Prostate gland (tissue), 2 donors: ENCODE measurements around the gene EPG5. TPM values are rescaled to one million over a fixed set of nuclear protein-coding genes. Genes with fewer than 3 reads are reported as not detected.

ENCODE experiments used
- DNase-seq: peaks from one replicate; pipeline ENCODE4 v3.0.0-alpha.2; 2019; ENCODE audit warnings: low spot score
- H3K27ac ChIP-seq, 2 donors: fragments of 200-600 bp; sonication (generic); 2 replicates each; pipeline ENCODE4 v1.5.1; 2017 to 2019
- H3K27me3 ChIP-seq: fragments of 200-600 bp; sonication (generic); replicated peaks from 2 replicates; pipeline ENCODE4 v1.5.1; 2019; ENCODE audit not compliant: insufficient read depth
- H3K36me3 ChIP-seq, 2 donors: fragments of 200-600 bp; sonication (generic); 1 replicate in 1 of 2; 2 replicates in 1 of 2; pipeline versions ENCODE4 v1.5.1 to v1.8.1; 2017 to 2019
- H3K4me1 ChIP-seq: fragments of 200-600 bp; sonication (generic); replicated peaks from 2 replicates; pipeline ENCODE4 v1.5.1; 2019
- H3K4me3 ChIP-seq, 2 donors: fragments of 200-600 bp; sonication (generic); 2 replicates each; pipeline ENCODE4 v1.5.1; 2017 to 2019
- H3K9me3 ChIP-seq: fragments of 200-600 bp; sonication (generic); 2 replicates; pipeline ENCODE4 v1.5.1; 2017
- CTCF ChIP-seq, 4 experiments: fragments of 200-600 bp in 2 of 4; fragments of 450-650 bp in 2 of 4; sonication (generic) in 2 of 4; IDR thresholded peaks; 1 replicate in 3 of 4; 2 replicates in 1 of 4; pipeline ENCODE4 v1.5.1; 2016 to 2019; ENCODE audit warnings: antibody characterized with exemption in 4 of 4, mild to moderate bottlenecking in 2 of 4, moderate library complexity in 2 of 4
- POLR2A ChIP-seq: fragments of 450-650 bp; IDR thresholded peaks from one replicate; pipeline ENCODE4 v1.6.1; 2016; ENCODE audit warnings: antibody characterized with exemption, mild to moderate bottlenecking
- POLR2AphosphoS5 ChIP-seq: sonication (generic); formaldehyde crosslinking; IDR thresholded peaks from one replicate; pipeline ENCODE4 v1.6.1; 2017; ENCODE audit warnings: antibody characterized with exemption
- WGBS: methylation state at CpG from one replicate; pipeline ENCODE4 v1.1.5; 2018; 5-methylcytosine and 5-hydroxymethylcytosine counted together
- intact Hi-C: fragments of 100-400 bp; cut with DNase I; formaldehyde crosslinking; loops from one replicate; pipeline ENCODE4 v1.14.2; 2022
- total RNA-seq, 2 donors: library from RNA; depleted of rRNA; stranded (reverse); fragments of >200 nt; gene quantifications; one replicate each; pipeline ENCODE4 v1.1.0, GENCODE V29; 2016

The EPG5 gene
- total RNA-seq, 2 donors from 2014 or later: 21.5 to 50.3 TPM

GRCh38 chr18:46009125-46009840 lies 42.2 kb upstream of the EPG5 start:
- Histone ChIP-seq H3K36me3 (no peaks in the 10 kb centered on the region), H3K4me1 (no peaks in the 10 kb centered on the region), H3K27me3 (no peaks in the 10 kb centered on the region), H3K9me3 (no peaks in the 10 kb centered on the region), H3K4me3 (no peak overlapping the region), H3K27ac (no peak overlapping the region)
- no peak for DNase-seq
- intact Hi-C loops: no loop called here
- TF ChIP-seq POLR2AphosphoS5: no peak
- TF ChIP-seq POLR2A: no peak
- TF ChIP-seq CTCF (IDR thresholded peaks at IDR 0.05): no peak
- WGBS: 81% methylated on average over 5 of the region's 5 CpGs

GRCh38 chr18:46008531-46008930 lies 41.4 kb upstream of the EPG5 start:
- intact Hi-C loops: no loop called here
- WGBS: 94% methylated on average over 8 of the region's 8 CpGs
- Histone ChIP-seq H3K27me3 (no peaks in the 10 kb centered on the region), H3K27ac (no peak overlapping the region), H3K4me1 (no peaks in the 10 kb centered on the region), H3K36me3 (no peaks in the 10 kb centered on the region), H3K9me3 (no peaks in the 10 kb centered on the region), H3K4me3 (no peak overlapping the region)
- TF ChIP-seq POLR2AphosphoS5: no peak
- no peak for TF ChIP-seq POLR2A
- TF ChIP-seq CTCF (IDR thresholded peaks at IDR 0.05): no peak
- DNase-seq: no peak

- intact Hi-C loops: no loop called here
- 81% methylated on average over 5 of the region's 5 CpGs for WGBS
- no peaks in the 10 kb centered on the region for H3K4me1 ChIP-seq
- no peaks in the 10 kb centered on the region for H3K36me3 ChIP-seq
- no peak overlapping the region for H3K4me3 ChIP-seq
- no peak for DNase-seq
- TF ChIP-seq CTCF (IDR thresholded peaks at IDR 0.05) (no peak), POLR2AphosphoS5 (no peak), POLR2A (no peak)
- H3K9me3 ChIP-seq: no peaks in the 10 kb centered on the region
- H3K27ac ChIP-seq: no peak overlapping the region
- H3K27me3 ChIP-seq: no peaks in the 10 kb centered on the region
Observed at GRCh38 chr18:46007165-46007564, 40.0 kb upstream of the EPG5 start.

GRCh38 chr18:46002934-46003333 lies 35.8 kb upstream of the EPG5 start:
- H3K36me3 ChIP-seq: no peaks in the 10 kb centered on the region
- H3K9me3 ChIP-seq: no peaks in the 10 kb centered on the region
- DNase-seq: no peak
- intact Hi-C loops: no loop called here
- no peak overlapping the region for H3K4me3 ChIP-seq
- no peak overlapping the region for H3K27ac ChIP-seq
- 100% methylated on average over 1 of the region's 1 CpG for WGBS
- TF ChIP-seq POLR2AphosphoS5 (no peak), POLR2A (no peak)
- H3K4me1 ChIP-seq: no peaks in the 10 kb centered on the region
- H3K27me3 ChIP-seq: no peaks in the 10 kb centered on the region

GRCh38 chr18:46001892-46002291 lies 34.8 kb upstream of the EPG5 start:
- 100% methylated on average over 2 of the region's 2 CpGs for WGBS
- intact Hi-C loops: no loop called here
- DNase-seq: no peak
- Histone ChIP-seq H3K4me3 (no peak overlapping the region), H3K27ac (no peak overlapping the region), H3K36me3 (no peaks in the 10 kb centered on the region), H3K27me3 (no peaks in the 10 kb centered on the region), H3K9me3 (no peaks in the 10 kb centered on the region), H3K4me1 (no peaks in the 10 kb centered on the region)
- no peak for TF ChIP-seq POLR2AphosphoS5
- TF ChIP-seq CTCF (IDR thresholded peaks at IDR 0.05): no peak
- TF ChIP-seq POLR2A: no peak
